NCI-H526 (cell line): ENCODE measurements around the gene HOTAIR.

Experiments
- DNase-seq, 2 experiments: peaks; one replicate each; lab custom pipeline; 2025; lab: John Stamatoyannopoulos, UW

The HOTAIR gene

DNA sequence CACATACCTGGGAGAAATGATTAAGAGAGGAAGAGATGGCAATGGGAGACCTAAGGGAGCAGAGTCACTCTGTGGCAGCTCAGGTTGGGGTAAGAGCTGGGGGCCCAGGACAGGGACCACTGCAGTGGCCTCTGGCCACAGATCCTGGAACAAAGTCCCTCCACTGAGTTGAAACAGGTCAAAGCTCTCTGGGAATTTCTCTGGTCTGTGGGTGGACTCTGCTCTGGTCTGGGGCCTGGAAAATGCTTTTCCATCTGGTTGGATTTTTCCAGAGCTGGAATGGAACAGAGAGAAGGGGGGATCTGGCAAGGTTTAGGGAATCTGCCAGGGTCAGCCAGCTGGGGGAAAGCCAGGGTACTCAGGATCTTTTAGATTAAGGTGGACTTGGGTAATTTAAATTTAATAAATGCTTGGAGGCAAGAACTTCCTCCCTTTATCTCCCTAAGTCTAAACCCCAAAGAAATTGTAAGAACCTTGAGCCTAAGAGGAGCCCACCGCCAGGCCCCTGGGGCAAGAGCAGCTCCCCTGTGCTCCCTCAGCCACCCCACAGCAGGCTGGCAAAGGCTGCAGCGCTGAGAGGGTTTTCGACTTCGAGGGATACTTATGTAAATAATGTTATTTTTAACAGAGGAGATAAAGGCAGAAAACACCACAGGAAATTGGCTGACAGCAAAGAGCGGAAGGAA is 13.9 kb upstream of the HOTAIR start:
- DNase-seq, result no peak

DNA sequence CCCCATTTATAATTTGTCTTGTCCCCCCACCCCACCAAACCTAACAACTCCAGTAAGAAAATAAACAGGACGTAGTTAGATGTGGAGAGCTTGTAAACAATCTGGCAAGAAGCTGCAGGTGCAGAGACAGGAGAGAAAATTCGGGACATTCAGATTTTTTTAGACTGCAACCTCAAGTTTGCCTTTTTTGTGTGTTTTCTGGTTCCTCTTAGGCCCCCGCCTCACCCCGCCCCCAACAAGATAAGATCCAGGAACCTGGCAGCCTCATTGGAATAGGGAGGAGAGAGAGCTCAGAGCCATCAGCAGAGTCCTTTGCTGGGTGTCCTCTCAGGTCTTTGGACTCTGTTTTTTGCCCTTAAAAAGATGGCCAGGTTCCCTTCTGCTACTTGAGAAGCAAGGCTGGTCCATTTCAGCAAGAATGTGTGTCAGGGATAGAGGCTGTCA is 13.1 kb upstream of the HOTAIR start:
- DNase-seq, result no peak

DNA sequence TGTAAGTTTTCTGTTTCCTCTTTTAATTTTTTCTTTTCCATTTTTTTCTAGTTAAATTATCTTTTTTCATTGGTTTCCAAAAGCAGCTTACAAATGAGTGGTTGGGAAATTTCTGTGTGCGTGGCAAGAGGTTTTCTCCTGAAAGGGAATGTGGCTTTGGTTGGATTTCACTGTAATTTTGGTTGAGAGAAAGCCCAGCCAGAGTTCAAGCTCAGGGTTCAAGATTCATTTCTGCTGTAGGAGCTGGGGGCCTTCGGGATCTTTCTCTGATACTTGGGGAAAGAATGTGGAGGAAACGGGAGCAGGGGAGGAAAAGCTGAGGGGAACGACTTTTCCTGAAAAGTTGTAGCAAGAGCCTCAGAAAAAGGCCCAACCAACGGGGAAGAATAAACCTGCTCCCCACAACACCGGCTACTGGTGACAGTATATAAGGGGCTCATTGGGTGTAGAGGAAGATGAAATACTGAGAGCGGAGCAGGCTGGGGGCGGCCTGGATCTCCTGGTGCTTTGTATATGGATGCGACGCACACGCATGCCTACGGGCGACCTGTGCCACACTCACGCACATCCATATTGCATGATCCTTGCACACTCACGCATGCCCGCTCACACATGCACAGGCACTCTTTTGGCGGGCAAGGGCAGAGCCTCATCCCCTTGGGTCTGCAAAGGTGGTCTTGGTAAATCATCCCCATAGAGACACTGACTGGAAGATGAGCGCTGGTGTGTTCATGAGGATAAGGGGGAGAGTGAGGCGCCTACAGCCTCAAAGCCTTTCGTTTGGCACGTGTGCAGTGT is 12.1 kb upstream of the HOTAIR start:
- DNase-seq, result no peak

DNA sequence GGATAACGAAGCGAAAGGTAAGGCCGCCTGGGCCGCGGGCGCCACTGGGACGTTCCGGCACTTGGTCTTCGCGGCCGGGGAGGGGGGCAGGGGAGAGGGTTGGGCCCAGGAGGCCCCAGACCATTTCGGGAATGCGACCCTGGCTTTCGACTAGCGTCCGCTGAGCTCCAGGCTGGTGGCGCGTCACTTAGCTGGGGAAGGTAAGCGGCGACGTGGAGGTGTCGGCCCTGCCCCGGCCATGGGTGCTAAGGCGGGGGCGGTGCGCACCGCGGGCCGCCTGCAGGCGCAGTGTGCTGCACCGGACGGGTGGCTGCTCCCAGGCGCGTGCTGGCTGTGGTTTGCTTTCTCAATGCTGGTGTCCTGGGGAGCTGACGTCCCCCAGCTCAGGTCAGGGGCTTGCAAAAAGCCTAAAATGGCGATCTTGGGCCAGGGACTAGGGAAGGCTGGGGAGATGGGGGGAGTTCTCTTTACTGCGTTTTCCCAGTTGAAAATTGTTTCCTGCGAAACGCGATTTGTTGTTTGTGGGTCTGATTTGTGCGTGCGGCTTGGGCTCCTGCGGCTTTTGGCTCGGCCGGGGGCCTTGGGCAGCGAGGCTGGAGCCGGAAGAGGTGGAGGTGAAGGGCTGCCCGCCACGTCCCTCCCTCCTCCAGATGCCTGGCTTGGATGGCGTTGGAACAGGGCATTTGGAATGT is 11.4 kb upstream of the HOTAIR start:
- no peak for DNase-seq

DNA sequence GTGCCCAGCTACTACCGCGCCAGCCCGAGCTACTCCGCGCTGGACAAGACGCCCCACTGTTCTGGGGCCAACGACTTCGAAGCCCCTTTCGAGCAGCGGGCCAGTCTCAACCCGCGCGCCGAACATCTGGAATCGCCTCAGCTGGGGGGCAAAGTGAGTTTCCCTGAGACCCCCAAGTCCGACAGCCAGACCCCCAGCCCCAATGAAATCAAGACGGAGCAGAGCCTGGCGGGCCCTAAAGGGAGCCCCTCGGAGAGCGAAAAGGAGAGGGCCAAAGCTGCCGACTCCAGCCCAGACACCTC is 10.9 kb upstream of the HOTAIR start:
- DNase-seq, result no peak

DNA sequence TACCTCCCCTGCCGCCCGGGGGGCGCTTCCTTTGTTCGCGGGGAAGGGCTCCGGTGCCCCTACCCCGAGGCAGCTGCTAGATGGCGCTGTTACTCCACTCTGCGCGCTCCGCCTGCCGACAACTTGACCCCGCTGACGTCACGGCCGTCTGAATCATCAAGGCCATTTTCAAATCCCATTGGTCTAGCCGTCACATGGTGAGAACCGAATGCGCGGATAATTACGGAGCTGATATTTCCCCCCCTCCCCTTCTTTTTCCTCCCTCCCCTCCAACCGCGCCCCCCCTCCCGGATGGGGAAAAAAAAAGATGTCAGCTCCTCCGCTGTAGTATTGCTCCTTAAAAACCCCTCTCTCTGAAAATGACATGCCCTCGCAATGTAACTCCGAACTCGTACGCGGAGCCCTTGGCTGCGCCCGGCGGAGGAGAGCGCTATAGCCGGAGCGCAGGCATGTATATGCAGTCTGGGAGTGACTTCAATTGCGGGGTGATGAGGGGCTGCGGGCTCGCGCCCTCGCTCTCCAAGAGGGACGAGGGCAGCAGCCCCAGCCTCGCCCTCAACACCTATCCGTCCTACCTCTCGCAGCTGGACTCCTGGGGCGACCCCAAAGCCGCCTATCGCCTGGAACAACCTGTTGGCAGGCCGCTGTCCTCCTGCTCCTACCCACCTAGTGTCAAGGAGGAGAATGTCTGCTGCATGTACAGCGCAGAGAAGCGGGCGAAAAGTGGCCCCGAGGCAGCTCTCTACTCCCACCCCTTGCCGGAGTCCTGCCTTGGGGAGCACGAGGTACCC is 10.3 kb upstream of the HOTAIR start, which contains the start of gene HOXC10:
HOXC10 (plus strand) TSS at position 246 of the 791 bp plus-strand sequence; CDS start at position 360, 114 bp downstream.
- peak; percentile 98 to 99 for DNase-seq

DNA sequence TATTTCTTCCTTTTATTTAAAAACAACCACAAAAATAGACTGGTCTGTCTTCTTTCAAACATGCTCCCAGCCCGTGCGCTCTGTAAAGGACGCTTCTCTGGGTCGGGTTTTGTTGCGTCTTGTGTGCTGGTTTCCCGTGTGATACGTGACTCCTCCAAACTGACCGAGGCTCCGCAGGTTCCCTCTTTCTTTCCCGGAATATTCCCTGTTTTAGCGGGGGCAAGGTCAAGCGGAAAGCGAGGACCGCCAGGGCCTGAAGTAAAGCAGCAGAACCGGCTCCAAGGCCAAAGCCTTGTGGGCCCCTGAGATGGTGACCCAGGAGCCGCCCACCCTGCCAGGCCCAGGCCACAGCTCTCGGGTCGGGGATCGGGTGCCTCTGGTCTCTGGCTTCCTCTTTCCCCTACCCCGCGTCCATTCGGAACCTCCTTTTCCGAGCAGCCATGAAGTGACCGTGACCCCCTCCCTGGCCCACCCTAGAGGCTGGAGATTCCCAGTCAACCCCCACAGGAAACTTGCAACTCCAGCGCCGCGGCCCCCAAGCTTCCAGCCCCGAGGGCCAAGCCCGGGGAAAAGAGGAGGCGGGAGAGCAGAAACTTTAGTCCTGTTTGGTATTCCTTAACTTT is 9.3 kb upstream of the HOTAIR start:
- no peak for DNase-seq

DNA sequence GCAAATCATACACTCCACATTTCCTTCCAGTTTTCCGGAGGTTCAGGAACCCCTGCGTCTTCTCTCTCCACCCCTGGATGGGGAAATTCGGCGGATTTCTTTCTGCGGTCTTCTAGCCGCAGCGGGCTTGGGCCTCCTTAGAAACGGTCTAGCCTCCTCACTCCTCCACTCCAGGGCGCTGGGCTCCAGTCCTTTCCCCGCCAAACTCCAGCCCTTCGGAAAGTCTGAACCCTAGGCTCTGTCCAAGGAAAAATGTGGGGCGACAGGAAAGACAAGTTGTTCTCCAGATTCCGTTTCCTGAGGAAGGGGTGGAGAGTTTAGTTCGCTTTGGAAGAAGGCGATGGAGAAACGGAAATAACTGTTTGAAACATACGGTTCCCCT is 8.8 kb upstream of the HOTAIR start:
- DNase-seq, result no peak

DNA sequence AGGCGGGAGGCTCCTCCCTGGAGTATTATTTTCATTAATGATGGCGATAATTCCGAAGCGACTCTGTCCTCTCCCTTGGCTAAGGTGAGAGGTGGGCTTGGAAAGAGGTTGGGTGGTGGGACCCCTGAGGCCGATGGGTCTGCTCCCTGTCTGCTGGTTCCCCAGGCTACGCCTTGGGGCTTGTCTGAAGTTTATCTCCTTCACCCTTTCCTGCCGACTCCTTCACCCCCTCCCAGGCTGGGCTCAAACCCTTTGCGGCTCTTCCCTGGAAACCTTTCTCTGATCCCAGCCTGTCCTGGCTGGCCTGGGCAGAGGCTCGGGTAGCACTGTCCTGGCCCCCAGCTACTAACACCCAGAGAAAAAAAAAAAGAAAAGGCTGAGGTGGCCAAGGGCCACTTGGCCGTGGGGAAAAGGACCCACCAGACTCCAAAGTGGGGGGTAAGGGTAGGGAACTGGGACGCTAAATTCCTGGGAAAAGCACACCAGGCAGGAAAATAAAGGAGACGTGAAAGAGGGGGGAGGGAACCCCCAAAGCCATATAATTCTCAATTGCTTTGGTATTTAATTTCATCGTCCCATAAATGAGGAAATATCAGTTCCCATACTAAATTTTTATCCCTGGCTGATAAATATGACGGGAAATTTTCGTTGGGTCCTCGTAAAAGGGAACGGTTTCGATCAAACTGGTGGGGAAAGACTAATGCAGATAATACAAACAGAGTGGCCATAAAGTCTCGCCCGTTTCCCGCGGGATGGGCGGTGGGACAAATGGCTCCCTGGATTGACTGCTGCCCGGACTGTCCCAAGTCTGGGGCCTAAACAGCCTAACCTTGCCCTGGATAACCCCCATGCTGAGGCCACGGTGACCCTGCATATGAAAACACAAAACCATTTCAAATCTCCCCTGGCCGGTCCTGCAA is 8.2 kb upstream of the HOTAIR start:
- DNase-seq, result no peak

DNA sequence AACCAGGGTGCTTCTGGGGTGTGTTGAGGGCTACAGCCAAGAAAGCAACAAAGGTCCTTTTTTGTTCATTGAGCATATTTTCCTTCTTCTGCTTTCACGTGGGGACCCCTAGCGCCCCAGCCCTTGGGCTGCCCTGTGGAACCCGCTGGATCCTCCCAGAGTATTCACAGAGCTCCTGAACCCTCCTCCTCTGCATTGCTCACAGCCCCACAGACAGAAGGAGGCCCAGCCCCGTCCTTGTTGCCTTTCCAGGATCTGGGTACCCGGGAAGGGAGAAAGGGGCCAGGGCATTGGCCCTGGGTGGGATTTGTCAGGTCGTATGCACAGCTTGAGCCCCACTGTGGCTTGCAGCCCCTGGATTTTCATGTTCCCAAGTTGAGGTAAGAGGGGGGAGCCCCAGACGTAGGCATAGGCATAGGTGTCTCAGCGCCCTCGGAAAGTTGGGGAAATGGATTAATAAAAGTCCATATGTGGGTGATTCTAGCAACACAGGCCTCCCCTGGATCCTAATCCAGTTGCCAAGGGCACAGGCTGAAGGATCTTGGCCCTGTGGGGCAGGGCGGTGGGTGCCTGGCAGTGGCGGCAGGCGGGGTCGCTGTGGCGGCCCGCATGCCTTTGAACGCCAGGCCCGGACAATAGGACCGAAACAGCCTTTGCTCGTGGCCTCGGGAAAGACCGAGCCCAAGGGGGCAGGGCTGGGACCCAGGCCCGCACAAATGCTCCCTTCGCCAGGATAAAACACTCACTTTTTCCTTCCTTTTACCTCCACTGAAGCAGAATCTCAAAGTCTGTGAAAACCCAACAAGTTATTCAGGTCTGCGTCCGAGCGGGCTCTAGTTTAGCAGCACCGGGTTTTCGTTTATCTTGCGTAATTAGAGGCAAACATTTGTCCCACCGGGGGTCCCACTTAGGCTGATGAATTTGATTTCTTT is 7.1 kb upstream of the HOTAIR start:
- DNase-seq, result no peak

DNA sequence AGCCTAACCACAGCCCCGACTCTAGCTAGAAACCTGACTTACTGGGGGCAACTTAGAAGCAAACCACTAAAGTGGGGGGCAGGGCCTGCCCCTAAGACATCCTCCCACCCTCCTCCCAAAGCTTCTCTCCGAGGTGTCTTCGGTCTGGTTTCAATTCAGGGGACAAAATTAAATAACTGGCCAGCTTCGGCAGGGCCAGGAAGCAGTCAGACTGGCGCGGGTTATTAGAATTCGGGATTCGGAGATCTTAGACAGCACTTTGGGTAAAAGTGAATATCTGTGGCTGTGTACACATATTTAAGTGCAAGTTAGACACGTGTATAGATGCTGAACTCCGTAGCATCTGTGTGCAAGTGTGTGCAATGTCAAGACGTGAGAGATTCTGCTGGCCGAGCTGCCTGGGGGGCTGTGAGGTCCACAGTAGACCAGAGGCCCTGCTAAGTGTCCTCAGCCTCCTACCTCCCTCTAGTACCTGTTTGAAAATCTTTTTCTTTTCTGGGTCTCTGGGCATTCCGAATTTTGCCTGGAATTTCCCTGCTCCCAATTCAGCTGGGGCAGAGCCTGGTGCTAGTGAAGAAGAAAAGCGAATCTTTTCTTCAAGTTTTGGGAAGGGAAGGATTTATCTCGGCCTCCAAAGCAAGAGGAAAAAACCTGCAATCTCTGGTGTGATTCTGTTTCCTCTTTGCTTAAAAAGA is 6.2 kb upstream of the HOTAIR start:
- no peak for DNase-seq

DNA sequence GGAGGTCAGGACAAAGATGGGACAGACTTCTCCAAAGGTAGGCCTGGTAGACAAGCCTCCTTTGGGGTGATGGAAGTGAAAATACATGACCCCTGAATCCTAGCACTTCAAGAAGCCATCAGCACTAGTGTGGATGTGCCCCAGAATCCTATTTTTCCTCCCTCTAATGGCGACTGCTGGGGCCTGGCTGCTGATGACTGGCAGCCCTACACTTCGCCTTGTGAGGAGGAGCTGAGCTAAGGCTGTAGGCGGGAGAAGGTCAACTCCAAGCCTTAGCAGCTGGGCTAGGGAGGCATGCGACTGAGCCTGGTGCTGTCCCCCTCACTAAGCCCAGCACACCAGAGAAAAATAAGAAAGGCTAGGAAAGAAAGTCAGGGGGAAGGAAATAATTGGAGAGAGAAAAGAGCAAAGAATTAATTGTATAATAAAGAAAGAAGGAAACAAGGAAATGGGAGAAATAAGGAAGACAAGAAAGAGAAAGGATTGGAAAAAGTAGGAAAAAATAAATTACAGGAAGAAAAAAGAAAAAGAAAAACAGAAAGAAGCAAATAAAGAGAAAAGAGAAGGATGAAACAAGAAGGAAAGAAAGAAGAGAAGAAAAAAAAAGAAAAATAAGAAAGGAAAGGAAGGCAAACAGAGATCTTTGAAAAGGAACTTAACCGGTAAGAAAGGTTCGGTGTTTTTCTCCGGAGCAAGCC is 5.5 kb upstream of the HOTAIR start:
- no peak for DNase-seq

DNA sequence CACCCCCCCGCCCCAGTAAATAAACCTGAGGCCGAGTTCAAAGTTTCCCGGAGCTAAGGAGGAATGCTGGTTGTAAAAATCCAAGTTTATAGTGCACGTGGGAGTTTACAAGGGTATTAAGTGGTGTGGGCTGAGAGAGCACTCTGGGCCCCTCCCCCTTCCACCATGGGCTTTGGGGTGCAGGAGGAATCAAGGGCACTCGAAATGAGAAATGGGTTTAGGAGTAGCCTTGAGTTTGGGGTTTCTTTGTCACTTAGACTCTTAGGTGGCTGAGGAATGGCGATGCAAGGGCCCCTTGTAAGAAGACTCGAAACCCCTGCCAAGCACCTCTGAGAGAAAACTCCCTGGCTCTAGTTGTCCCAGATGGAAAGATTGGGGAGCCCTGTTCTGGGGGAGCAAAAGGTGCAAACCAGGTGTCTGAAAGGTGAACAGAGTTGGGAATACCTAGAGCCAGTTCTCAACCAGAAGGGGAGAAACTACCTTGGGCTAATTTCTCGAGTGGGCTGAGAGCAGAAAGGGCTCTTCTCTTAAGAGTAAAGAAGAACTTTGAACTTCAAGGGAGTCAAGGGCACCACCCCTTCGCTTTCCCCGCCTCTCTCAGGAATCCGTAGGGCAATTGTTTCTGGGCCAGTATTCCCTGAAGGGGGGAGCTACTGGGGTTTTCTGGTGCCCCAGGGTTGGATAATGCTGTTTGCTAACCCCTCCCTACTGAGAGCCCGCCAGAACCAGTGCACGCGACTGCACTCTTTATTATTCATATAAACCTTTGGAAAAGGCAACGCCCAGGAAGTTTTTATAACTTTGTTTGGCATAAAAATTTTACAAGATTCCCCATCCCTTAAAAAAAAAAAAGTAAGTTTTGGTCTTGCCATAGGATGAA is 4.0 kb upstream of the HOTAIR start:
- DNase-seq, result peak in 1 of 2 experiments; percentile 95

DNA sequence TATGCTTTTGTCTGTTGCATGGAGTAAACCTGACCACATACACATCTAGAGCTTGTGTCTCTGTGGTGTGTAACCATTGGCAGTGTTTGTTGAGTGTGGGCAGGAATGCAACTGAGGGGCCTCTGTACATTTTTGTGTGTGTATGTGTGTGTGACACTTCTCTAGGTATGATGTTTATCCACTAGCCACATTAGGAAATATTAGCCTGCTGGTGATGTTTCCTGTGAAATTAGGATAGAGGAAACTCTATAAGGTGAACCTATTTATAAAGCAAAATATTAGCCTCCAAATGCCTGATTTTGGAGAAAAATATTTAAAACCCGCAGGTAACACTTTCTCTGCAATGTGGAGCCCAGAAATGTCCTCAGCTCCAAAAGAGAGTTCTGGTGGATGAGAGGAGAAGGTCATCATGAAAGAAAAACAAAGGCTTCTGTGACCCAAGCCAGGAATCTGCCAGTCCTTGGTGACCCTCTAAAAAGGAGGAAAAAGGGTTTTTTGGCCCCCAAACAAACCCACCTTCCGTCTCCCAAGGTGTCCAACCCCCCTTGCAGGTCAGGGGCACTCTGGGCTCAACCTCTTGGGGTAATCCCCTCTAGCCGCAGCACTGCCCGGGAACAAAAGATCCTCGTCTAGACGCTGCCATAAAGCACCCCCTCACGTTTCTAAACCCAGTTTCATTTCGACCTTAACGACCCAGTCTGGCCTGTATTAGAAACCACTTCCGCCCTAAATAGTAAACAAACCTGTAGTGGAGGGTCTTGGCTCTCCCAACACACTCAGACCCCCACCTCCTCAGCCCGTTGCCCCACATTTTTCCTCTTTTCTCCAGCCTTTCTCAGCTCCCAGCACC is 3.1 kb upstream of the HOTAIR start:
- DNase-seq, result no peak

DNA sequence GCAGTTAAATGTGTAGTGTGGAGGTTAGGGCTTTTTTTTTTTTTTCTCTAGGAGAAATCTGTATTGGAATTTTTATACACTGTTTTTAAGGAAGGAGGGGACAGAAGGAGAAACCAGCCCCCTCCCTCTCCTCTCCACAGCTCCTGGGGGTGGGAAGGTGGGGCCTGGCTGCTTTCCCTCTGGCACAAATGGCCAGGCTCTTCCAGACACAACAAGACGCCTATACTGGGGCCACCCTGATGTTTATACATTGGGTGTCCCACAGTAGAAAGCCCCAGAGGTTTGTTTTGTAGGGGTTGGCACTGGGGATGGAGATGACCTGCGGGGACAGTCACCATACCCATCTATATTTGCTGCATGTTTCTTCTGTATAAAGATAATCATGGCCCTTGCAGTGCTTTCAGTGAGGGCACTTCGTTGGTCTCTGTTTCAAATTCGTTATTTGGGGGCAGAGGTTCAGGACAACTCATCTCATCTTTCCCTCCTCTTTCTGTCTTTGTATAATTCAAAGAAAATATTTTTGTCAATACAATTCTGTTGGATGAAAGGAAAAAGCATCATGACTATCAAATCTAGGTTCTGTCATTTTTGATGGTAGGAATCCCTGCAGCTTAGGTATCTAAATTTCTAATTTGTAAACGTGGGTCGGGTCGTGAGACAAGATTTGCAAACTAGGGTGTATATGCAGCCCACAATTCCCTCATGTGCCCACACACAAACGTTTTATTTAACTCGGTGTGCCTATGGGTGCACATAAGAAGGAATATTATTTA is 2.3 kb upstream of the HOTAIR start:
- DNase-seq, result no peak
